SK-N-MC (cell line): ENCODE measurements around the gene TLR10.

Experiments used
- EZH2 ChIP-seq: fragments of 200-600 bp; sonication (generic); IDR thresholded peaks from one replicate; pipeline ENCODE4 v1.6.1; 2017; ENCODE audit warnings: antibody characterized with exemption
- POLR2AphosphoS5 ChIP-seq: IDR thresholded peaks from 2 replicates; pipeline ENCODE4 v1.6.1; 2012; ENCODE audit warnings: mild to moderate bottlenecking, low read depth, low read length, borderline replicate concordance

DNA sequence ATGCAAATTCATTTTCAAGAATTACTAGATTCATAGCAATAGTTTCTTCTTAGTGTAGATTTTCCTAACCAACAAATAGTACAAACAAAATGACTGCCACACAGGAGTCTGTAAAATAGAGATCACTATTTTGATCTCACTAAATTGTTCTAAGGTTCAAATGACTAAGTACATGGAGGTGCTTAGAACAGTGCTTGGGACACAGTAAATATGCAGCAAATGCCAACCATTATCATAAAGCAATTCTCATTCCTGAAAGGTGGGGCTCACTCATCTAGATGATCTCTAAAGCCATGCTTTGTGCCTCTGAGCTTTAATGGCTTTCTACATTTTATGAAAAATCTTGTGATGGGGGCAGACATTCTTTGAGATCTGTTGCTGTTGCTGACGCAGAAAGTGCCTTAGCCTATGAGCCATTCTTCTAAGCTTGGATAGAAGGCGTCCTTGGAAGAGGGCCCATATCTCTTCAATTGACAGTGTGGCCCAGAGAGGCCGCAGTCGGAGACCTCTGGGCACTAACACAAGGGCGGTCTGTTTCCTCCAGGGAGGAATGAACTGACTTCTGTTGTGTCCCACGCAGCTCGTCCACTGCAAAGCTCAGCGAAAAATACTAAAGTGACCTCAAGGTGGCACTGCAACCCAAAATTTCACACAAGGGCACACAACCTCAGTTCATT is 23.5 kb downstream of the TLR10 start:
- TF ChIP-seq POLR2AphosphoS5 = no peak
- no peak for TF ChIP-seq EZH2
